ENCODE measurements around the gene PRRT1. TPM values are rescaled to one million over a fixed set of nuclear protein-coding genes. Genes with fewer than 3 reads are reported as not detected.
A peak's percentile ranks its signal among the peaks of the same experiment; 100 is the strongest.

Gene PRRT1
- total and polyA plus RNA-seq, 8 donors: 0.18 to 6.0 (median 1.4) TPM; not detected in 2

DNA sequence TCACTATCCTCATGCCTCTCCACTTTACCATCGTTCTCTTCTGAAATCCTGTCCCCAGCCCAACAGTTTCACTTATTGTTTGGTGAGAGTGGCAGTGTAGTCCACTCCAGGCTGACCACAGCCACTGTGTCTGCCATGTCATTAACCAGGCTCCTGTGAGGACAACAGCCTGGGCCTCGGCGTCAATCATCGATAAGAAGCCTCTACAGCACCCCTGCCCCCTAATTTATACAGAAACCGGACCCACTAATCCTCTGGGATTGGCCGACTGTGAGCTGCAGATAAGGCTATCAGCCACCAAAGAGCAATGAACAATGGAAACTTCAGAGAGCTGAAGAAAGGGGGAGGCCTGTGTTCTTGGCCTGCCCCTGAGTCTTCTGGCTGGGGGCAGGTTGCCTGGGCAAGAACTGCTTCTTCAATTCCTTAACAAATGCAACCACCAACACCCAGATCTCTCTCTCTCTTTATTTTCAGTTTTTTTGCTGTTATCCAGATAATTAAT is 16.1 kb upstream of the PRRT1 start:
- peak in 1 of 2 donors; percentile 65 for DNase-seq
- H3K4me1 ChIP-seq: peaks cover 29 to 54% (median 37%) of the 10 kb centered on the region in 4 donors
- WGBS, 5 donors: 27 to 41% (median 36%) methylated on average over 6 of the region's 6 CpGs
- no peaks in the 10 kb centered on the region for H3K9me3 ChIP-seq
- H3K4me3 ChIP-seq: no peak overlapping the region
- no peaks in the 10 kb centered on the region for H3K27me3 ChIP-seq
- no peak for TF ChIP-seq POLR2A (IDR thresholded peaks at IDR 0.05)
- TF ChIP-seq, protein P1, sequence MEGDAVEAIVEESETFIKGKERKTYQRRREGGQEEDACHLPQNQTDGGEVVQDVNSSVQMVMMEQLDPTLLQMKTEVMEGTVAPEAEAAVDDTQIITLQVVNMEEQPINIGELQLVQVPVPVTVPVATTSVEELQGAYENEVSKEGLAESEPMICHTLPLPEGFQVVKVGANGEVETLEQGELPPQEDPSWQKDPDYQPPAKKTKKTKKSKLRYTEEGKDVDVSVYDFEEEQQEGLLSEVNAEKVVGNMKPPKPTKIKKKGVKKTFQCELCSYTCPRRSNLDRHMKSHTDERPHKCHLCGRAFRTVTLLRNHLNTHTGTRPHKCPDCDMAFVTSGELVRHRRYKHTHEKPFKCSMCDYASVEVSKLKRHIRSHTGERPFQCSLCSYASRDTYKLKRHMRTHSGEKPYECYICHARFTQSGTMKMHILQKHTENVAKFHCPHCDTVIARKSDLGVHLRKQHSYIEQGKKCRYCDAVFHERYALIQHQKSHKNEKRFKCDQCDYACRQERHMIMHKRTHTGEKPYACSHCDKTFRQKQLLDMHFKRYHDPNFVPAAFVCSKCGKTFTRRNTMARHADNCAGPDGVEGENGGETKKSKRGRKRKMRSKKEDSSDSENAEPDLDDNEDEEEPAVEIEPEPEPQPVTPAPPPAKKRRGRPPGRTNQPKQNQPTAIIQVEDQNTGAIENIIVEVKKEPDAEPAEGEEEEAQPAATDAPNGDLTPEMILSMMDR (IDR thresholded peaks at IDR 0.05): no peak
- TF ChIP-seq EP300 (IDR thresholded peaks at IDR 0.05): no peak
- TF ChIP-seq POLR2AphosphoS5 (IDR thresholded peaks at IDR 0.05): no peak
- intact Hi-C loops (cut with DNase I; ENCODE audit: low total_unique reads): no loop called here
- peak overlapping the region; percentile 28 to 75 (median 69) for H3K27ac ChIP-seq
- H3K36me3 ChIP-seq: peaks cover 42 to 78% (median 76%) of the 10 kb centered on the region in 4 donors

DNA sequence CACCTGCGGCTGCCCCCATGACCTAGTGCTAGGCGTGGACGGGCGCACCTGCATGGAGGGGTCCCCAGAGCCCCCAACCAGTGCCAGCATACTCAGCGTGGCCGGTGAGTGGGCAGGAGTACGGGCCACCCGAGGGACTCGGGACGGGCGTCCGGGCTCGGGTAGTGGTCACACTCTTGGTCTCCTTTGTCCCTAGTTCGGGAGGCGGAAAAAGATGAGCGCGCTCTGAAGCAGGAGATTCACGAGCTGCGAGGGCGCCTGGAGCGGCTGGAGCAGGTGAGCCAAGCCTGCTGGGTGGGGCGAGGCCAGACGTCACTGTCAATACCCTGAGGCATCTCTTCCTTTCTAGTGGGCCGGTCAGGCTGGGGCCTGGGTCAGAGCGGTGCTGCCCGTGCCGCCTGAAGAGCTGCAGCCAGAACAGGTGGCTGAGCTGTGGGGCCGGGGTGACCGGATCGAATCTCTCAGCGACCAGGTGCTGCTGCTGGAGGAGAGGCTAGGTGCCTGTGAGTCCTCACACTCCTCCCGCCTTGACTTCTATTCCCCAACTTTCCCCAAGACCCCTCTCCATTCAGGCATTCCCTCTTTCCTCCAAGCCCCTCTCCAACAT is 15.5 kb upstream of the PRRT1 start:
- Histone ChIP-seq H3K4me3 (no peak overlapping the region), H3K4me1 (peaks cover 24 to 49% (median 36%) of the 10 kb centered on the region in 4 donors), H3K27me3 (no peaks in the 10 kb centered on the region), H3K27ac (peak overlapping the region; percentile 28 to 75 (median 69)), H3K36me3 (peaks cover 42 to 84% (median 81%) of the 10 kb centered on the region in 4 donors), H3K9me3 (no peaks in the 10 kb centered on the region)
- no peak for TF ChIP-seq EP300 (IDR thresholded peaks at IDR 0.05)
- TF ChIP-seq POLR2AphosphoS5 (IDR thresholded peaks at IDR 0.05): no peak
- no peak for TF ChIP-seq POLR2A (IDR thresholded peaks at IDR 0.05)
- TF ChIP-seq, protein P1 (IDR thresholded peaks at IDR 0.05): no peak
- 53 to 79% (median 64%) methylated on average over 24 to 32 of the region's 32 CpGs for WGBS, 5 donors
- DNase-seq: no peak
- intact Hi-C loops (cut with DNase I; ENCODE audit: low total_unique reads): no loop called here

DNA sequence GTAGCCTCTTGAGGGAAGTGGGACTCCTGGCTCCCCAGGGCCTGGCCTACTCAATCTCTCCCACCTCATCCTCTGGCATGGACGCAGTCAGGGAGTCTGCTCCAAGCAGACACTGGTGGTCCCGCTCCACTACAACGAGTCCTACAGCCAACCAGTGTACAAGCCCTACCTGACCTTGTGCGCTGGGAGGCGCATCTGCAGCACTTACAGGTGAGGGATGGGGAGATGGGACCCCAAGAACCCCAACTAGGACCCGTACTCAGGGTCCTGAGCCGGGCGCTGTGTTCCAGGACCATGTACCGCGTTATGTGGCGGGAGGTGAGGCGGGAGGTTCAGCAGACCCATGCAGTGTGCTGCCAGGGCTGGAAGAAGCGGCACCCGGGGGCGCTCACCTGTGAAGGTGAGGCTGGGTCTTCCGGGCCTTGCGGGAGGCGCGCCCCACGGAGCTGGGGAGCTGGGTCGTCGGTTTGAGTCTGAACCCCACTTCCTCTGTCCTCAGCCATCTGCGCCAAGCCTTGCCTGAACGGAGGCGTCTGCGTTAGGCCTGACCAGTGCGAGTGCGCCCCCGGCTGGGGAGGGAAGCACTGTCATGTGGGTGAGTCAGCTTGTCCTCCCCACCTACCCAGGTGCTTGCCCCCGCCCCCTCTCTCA is 14.8 kb upstream of the PRRT1 start:
- intact Hi-C loops (cut with DNase I; ENCODE audit: low total_unique reads): no loop called here
- Histone ChIP-seq H3K27ac (peak overlapping the region in 4 of 5 donors; percentile 63 to 75 (median 72)), H3K27me3 (no peaks in the 10 kb centered on the region), H3K4me1 (peaks cover 24 to 49% (median 36%) of the 10 kb centered on the region in 4 donors), H3K4me3 (no peak overlapping the region), H3K36me3 (peaks cover 42 to 91% (median 88%) of the 10 kb centered on the region in 4 donors), H3K9me3 (no peaks in the 10 kb centered on the region)
- 76 to 91% (median 84%) methylated on average over 23 to 30 of the region's 30 CpGs for WGBS, 5 donors
- DNase-seq: no peak
- TF ChIP-seq, protein P1 (IDR thresholded peaks at IDR 0.05): no peak
- no peak for TF ChIP-seq EP300 (IDR thresholded peaks at IDR 0.05)
- TF ChIP-seq POLR2AphosphoS5 (IDR thresholded peaks at IDR 0.05): no peak
- no peak for TF ChIP-seq POLR2A (IDR thresholded peaks at IDR 0.05)

DNA sequence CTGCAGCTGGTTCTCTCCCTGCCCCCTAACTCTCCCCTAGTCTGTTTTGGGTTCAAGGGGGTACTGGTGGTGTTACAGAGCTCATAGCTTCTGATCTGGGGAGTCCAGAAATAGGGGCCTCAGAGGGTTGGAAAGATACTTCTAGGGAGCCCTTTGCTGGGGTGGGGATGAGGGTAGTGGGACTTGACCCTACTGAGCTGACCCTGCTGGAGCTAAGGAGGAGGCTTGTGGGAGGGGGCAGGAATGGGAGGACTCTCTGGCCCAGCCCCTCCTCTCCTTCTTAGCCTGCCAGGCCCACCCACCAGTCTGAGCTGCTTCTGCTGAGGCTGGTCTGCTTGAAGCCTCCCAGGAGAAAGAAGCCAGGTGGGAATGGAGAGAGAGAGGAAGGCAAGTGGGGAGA is 12.6 kb upstream of the PRRT1 start, which contains the start of gene EGFL8:
EGFL8 (plus strand) TSS at position 301 of the 400 bp plus-strand sequence. CDS start 1,571 bp downstream, outside the sequence.
- Histone ChIP-seq H3K4me1 (peaks cover 13 to 36% (median 27%) of the 10 kb centered on the region in 4 donors), H3K27me3 (no peaks in the 10 kb centered on the region), H3K36me3 (peaks cover 24 to 91% (median 79%) of the 10 kb centered on the region in 4 donors), H3K9me3 (no peaks in the 10 kb centered on the region), H3K4me3 (no peak within 1 kb of the TSS), H3K27ac (peak within 1 kb of the TSS in 4 of 5 donors; percentile 48 to 61 (median 54))
- TF ChIP-seq, protein P1 (IDR thresholded peaks at IDR 0.05): no peak
- TF ChIP-seq POLR2AphosphoS5 (IDR thresholded peaks at IDR 0.05) (no peak), EP300 (IDR thresholded peaks at IDR 0.05) (no peak), POLR2A (IDR thresholded peaks at IDR 0.05) (no peak)
- intact Hi-C loops (cut with DNase I; ENCODE audit: low total_unique reads): no loop called here
- no peak for DNase-seq

Data from stomach (tissue), 9 donors.